Measurements from ENCODE around the gene FLII. TPM values are rescaled to one million over a fixed set of nuclear protein-coding genes. Genes with fewer than 3 reads are reported as not detected.

The FLII gene
- total and polyA plus RNA-seq, 2 of the 13 experiments (the other 11 are each of a cell fraction or from before 2014, with no cell fraction given), result 130 to 303 TPM

DNA sequence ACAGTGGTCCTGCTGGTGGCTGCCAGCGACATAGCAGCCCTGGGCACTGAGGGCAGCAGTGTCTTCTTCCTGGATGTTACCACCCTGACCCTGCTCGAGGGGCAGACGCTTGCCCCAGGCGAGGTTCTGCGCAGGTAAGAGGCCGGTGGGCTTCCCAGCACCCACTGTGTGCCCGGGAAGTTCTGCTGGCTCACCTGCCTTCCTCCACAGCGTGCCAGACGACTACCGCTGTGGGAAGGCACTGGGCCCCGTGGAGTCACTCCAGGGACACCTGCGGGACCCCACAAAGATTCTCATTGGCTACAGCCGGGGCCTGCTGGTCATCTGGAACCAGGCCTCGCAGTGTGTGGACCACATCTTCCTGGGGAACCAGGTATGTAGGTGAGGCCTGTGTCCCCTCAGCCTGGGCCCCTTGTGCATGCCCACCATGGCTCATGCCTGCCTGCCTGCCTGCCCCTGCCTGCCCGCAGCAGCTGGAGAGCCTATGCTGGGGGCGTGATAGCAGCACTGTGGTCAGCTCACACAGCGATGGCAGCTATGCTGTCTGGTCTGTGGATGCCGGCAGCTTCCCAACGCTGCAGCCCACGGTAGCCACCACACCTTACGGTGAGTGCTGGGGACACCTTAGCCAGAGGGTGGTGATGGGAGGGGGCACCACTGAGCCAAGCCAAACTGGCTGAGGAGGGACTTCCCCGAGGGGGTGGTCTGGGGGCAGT, 24.6 kb downstream of the FLII start:
- Histone ChIP-seq H3K4me3 (replicated peaks in 1 of 3; ENCODE audit: insufficient read depth in 1 of 3, low read depth in 2 of 3, low read length in 3 of 3) (no peak overlapping the region), H3K79me2 (ENCODE audit: insufficient read depth, low read length) (peaks cover 7% of the 10 kb centered on the region), H3K27ac (ENCODE audit: extremely low read length, insufficient read depth, low read length) (no peak overlapping the region), H3K4me2 (ENCODE audit: low read depth, low read length) (no peak overlapping the region), H4K20me1 (ENCODE audit: insufficient read depth, low read length) (no peaks in the 10 kb centered on the region), H3K4me1 (ENCODE audit: insufficient read depth, low read length) (peaks cover 8% of the 10 kb centered on the region), H3K27me3 (ENCODE audit: control insufficient read depth in 1 of 2, insufficient read depth in 2 of 2, low read length in 2 of 2) (no peaks in the 10 kb centered on the region), H3K36me3 (replicated peaks in 1 of 2; ENCODE audit: control insufficient read depth in 1 of 2, insufficient read depth in 2 of 2, low read length in 2 of 2) (peaks cover 11 to 30% of the 10 kb centered on the region in 2 experiments; a peak in 4 of 5 replicates), H2AFZ (ENCODE audit: low read length) (no peak overlapping the region), H3K9ac (ENCODE audit: insufficient read depth, low read depth, low read length) (no peak overlapping the region), H3K9me3 (ENCODE audit: low read length) (no peaks in the 10 kb centered on the region)
- ChIA-PET CTCF (ENCODE audit: low intra/inter-chr PET ratio, low total read pairs) (no interaction called here), POLR2A (no interaction called here)
- ATAC-seq, result no peak
- no peak for FAIRE-seq
- WGBS (ENCODE audit: low lambda C conversion rate), result 91% methylated on average over 9 of the region's 22 CpGs
- BruUV-seq (replicated peaks), result no TSS peak
- intact Hi-C loops (cut with micrococcal nuclease; ENCODE audit: unreplicated experiment) (no loop called here), in situ Hi-C loops (cut with HindIII; ENCODE audit: extremely low pct_ligation_motif_present, low pct_unique_long_range_greater_than_20kb) (no loop called here)
- DNase-seq (ENCODE audit: low spot score), result no peak
- TF ChIP-seq, protein P1, sequence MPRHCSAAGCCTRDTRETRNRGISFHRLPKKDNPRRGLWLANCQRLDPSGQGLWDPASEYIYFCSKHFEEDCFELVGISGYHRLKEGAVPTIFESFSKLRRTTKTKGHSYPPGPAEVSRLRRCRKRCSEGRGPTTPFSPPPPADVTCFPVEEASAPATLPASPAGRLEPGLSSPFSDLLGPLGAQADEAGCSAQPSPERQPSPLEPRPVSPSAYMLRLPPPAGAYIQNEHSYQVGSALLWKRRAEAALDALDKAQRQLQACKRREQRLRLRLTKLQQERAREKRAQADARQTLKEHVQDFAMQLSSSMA (CRISPR knock-in tag; IDR thresholded peaks at IDR 0.05), result no peak
- TF ChIP-seq ZNF143 (CRISPR knock-in tag; IDR thresholded peaks at IDR 0.05), result no peak
- no peak for TF ChIP-seq ZNF329 (CRISPR knock-in tag; IDR thresholded peaks at IDR 0.05; ENCODE audit: low read depth)
- no peak for TF ChIP-seq ZNF451 (CRISPR knock-in tag; IDR thresholded peaks at IDR 0.05)
- TF ChIP-seq KDM5A (IDR thresholded peaks at IDR 0.05; ENCODE audit: borderline replicate concordance, low read length), result no peak
- no peak for TF ChIP-seq RCOR2 (CRISPR knock-in tag; IDR thresholded peaks at IDR 0.05)
- TF ChIP-seq, protein P2, sequence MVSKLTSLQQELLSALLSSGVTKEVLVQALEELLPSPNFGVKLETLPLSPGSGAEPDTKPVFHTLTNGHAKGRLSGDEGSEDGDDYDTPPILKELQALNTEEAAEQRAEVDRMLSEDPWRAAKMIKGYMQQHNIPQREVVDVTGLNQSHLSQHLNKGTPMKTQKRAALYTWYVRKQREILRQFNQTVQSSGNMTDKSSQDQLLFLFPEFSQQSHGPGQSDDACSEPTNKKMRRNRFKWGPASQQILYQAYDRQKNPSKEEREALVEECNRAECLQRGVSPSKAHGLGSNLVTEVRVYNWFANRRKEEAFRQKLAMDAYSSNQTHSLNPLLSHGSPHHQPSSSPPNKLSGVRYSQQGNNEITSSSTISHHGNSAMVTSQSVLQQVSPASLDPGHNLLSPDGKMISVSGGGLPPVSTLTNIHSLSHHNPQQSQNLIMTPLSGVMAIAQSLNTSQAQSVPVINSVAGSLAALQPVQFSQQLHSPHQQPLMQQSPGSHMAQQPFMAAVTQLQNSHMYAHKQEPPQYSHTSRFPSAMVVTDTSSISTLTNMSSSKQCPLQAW (CRISPR knock-in tag; IDR thresholded peaks at IDR 0.05), result no peak
- no peak for TF ChIP-seq ZNF567 (CRISPR knock-in tag; IDR thresholded peaks at IDR 0.05; ENCODE audit: borderline replicate concordance)
- TF ChIP-seq, protein P3, sequence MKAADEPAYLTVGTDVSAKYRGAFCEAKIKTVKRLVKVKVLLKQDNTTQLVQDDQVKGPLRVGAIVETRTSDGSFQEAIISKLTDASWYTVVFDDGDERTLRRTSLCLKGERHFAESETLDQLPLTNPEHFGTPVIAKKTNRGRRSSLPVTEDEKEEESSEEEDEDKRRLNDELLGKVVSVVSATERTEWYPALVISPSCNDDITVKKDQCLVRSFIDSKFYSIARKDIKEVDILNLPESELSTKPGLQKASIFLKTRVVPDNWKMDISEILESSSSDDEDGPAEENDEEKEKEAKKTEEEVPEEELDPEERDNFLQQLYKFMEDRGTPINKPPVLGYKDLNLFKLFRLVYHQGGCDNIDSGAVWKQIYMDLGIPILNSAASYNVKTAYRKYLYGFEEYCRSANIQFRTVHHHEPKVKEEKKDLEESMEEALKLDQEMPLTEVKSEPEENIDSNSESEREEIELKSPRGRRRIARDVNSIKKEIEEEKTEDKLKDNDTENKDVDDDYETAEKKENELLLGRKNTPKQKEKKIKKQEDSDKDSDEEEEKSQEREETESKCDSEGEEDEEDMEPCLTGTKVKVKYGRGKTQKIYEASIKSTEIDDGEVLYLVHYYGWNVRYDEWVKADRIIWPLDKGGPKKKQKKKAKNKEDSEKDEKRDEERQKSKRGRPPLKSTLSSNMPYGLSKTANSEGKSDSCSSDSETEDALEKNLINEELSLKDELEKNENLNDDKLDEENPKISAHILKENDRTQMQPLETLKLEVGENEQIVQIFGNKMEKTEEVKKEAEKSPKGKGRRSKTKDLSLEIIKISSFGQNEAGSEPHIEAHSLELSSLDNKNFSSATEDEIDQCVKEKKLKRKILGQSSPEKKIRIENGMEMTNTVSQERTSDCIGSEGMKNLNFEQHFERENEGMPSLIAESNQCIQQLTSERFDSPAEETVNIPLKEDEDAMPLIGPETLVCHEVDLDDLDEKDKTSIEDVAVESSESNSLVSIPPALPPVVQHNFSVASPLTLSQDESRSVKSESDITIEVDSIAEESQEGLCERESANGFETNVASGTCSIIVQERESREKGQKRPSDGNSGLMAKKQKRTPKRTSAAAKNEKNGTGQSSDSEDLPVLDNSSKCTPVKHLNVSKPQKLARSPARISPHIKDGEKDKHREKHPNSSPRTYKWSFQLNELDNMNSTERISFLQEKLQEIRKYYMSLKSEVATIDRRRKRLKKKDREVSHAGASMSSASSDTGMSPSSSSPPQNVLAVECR (CRISPR knock-in tag; IDR thresholded peaks at IDR 0.05; ENCODE audit: borderline replicate concordance), result no peak
- TF ChIP-seq, protein P4, sequence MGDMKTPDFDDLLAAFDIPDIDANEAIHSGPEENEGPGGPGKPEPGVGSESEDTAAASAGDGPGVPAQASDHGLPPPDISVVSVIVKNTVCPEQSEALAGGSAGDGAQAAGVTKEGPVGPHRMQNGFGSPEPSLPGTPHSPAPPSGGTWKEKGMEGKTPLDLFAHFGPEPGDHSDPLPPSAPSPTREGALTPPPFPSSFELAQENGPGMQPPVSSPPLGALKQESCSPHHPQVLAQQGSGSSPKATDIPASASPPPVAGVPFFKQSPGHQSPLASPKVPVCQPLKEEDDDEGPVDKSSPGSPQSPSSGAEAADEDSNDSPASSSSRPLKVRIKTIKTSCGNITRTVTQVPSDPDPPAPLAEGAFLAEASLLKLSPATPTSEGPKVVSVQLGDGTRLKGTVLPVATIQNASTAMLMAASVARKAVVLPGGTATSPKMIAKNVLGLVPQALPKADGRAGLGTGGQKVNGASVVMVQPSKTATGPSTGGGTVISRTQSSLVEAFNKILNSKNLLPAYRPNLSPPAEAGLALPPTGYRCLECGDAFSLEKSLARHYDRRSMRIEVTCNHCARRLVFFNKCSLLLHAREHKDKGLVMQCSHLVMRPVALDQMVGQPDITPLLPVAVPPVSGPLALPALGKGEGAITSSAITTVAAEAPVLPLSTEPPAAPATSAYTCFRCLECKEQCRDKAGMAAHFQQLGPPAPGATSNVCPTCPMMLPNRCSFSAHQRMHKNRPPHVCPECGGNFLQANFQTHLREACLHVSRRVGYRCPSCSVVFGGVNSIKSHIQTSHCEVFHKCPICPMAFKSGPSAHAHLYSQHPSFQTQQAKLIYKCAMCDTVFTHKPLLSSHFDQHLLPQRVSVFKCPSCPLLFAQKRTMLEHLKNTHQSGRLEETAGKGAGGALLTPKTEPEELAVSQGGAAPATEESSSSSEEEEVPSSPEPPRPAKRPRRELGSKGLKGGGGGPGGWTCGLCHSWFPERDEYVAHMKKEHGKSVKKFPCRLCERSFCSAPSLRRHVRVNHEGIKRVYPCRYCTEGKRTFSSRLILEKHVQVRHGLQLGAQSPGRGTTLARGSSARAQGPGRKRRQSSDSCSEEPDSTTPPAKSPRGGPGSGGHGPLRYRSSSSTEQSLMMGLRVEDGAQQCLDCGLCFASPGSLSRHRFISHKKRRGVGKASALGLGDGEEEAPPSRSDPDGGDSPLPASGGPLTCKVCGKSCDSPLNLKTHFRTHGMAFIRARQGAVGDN (CRISPR knock-in tag; IDR thresholded peaks at IDR 0.05), result no peak
- TF ChIP-seq, protein P5, sequence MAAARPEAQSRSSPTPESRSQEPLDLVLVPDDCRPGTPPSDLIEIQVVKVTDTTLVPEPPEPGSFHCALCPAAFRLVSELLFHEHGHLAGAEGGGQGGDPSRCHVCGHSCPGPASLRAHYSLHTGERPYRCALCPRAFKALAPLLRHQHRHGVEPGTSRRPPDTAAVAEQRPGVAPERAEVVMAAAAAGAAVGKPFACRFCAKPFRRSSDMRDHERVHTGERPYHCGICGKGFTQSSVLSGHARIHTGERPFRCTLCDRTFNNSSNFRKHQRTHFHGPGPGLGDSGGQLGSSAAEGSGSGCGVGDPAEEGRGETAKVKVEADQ (CRISPR knock-in tag; IDR thresholded peaks at IDR 0.05; ENCODE audit: borderline replicate concordance), result no peak
- no peak for TF ChIP-seq ZNF282 (IDR thresholded peaks at IDR 0.05; ENCODE audit: partially characterized antibody)

Measured in HepG2 (cell line).